M059J (cell line): Measurements from ENCODE around the gene DRD1. TPM values are rescaled to one million over a fixed set of nuclear protein-coding genes. Genes with fewer than 3 reads are reported as not detected.

Experiments
- DNase-seq: peaks from one replicate; pipeline ENCODE4 v3.0.0-alpha.2; 2012; ENCODE audit warnings: low read depth
- total RNA-seq: library from RNA; depleted of rRNA; stranded (reverse); fragments of >200 nt; shearing (Covaris generic); gene quantifications from 2 replicates; pipeline ENCODE4 v1.2.3, GENCODE V29; 2014; rRNA removed

The DRD1 gene
- 0.12 and 0.57 TPM in 2 replicates for total RNA-seq

GRCh38 chr5:175444060-175444904 lies at the start of gene DRD1:
Gene DRD1, minus strand, starts transcription at chr5:175444182. Its CDS starts 1,083 bp downstream, at chr5:175443099.
- peak; percentile 16 for DNase-seq

- DNase-seq = peak; percentile 29
Measured at GRCh38 chr5:175493726-175494125, 49.7 kb upstream of the DRD1 start.

- no peak for DNase-seq
Measured at GRCh38 chr5:175493260-175493659, 49.3 kb upstream of the DRD1 start.

GRCh38 chr5:175491223-175491622 lies 47.2 kb upstream of the DRD1 start:
- no peak for DNase-seq

- DNase-seq = no peak
Measured at GRCh38 chr5:175489693-175490443, 45.9 kb upstream of the DRD1 start.

- no peak for DNase-seq
Measured at GRCh38 chr5:175487514-175488222, 43.7 kb upstream of the DRD1 start.

- no peak for DNase-seq
Measured at GRCh38 chr5:175485631-175486030, 41.6 kb upstream of the DRD1 start.

GRCh38 chr5:175484829-175485228 lies 40.8 kb upstream of the DRD1 start:
- no peak for DNase-seq

- no peak for DNase-seq
Measured at GRCh38 chr5:175484322-175484721, 40.3 kb upstream of the DRD1 start.

GRCh38 chr5:175483337-175483736 lies 39.4 kb upstream of the DRD1 start:
- no peak for DNase-seq

- no peak for DNase-seq
Measured at GRCh38 chr5:175479125-175479881, 35.3 kb upstream of the DRD1 start.

- DNase-seq = peak; percentile 70
Measured at GRCh38 chr5:175478384-175479124, 34.6 kb upstream of the DRD1 start, which contains the start of gene SFXN1. Gene SFXN1, plus strand, starts transcription at chr5:175478560. Its CDS starts 13,544 bp downstream, at chr5:175492104.

- DNase-seq = no peak
Measured at GRCh38 chr5:175478008-175478383, 34.0 kb upstream of the DRD1 start.

GRCh38 chr5:175477440-175477839 lies 33.5 kb upstream of the DRD1 start:
- DNase-seq = no peak

GRCh38 chr5:175475248-175475647 lies 31.3 kb upstream of the DRD1 start:
- DNase-seq = no peak

GRCh38 chr5:175472378-175472777 lies 28.4 kb upstream of the DRD1 start:
- DNase-seq = no peak

- no peak for DNase-seq
Measured at GRCh38 chr5:175471628-175472027, 27.6 kb upstream of the DRD1 start.

GRCh38 chr5:175471196-175471595 lies 27.2 kb upstream of the DRD1 start:
- DNase-seq = no peak

GRCh38 chr5:175470781-175471180 lies 26.8 kb upstream of the DRD1 start:
- no peak for DNase-seq

GRCh38 chr5:175469916-175470315 lies 25.9 kb upstream of the DRD1 start:
- no peak for DNase-seq

- no peak for DNase-seq
Measured at GRCh38 chr5:175468892-175469291, 24.9 kb upstream of the DRD1 start.
